ENCODE data around the gene ZNF471.

DNA sequence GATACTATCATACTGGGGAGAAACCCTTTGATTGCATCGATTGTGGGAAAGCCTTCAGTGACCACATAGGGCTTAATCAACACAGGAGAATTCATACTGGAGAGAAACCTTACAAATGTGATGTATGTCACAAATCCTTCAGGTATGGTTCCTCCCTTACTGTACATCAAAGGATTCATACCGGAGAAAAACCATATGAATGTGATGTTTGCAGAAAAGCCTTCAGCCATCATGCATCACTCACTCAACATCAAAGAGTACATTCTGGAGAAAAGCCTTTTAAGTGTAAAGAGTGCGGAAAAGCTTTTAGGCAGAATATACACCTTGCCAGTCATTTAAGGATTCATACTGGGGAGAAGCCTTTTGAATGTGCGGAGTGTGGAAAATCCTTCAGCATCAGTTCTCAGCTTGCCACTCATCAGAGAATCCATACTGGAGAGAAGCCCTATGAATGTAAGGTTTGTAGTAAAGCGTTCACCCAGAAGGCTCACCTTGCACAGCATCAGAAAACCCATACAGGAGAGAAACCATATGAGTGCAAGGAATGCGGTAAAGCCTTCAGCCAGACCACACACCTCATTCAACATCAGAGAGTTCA is 46.7 kb downstream of the ZNF471 start:
- TF ChIP-seq RAD21 (IDR thresholded peaks at IDR 0.05; ENCODE audit: low read depth) (no peak), EP300 (IDR thresholded peaks at IDR 0.05; ENCODE audit: borderline replicate concordance) (no peak)
- TF ChIP-seq, protein P1, sequence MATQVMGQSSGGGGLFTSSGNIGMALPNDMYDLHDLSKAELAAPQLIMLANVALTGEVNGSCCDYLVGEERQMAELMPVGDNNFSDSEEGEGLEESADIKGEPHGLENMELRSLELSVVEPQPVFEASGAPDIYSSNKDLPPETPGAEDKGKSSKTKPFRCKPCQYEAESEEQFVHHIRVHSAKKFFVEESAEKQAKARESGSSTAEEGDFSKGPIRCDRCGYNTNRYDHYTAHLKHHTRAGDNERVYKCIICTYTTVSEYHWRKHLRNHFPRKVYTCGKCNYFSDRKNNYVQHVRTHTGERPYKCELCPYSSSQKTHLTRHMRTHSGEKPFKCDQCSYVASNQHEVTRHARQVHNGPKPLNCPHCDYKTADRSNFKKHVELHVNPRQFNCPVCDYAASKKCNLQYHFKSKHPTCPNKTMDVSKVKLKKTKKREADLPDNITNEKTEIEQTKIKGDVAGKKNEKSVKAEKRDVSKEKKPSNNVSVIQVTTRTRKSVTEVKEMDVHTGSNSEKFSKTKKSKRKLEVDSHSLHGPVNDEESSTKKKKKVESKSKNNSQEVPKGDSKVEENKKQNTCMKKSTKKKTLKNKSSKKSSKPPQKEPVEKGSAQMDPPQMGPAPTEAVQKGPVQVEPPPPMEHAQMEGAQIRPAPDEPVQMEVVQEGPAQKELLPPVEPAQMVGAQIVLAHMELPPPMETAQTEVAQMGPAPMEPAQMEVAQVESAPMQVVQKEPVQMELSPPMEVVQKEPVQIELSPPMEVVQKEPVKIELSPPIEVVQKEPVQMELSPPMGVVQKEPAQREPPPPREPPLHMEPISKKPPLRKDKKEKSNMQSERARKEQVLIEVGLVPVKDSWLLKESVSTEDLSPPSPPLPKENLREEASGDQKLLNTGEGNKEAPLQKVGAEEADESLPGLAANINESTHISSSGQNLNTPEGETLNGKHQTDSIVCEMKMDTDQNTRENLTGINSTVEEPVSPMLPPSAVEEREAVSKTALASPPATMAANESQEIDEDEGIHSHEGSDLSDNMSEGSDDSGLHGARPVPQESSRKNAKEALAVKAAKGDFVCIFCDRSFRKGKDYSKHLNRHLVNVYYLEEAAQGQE (IDR thresholded peaks at IDR 0.05; ENCODE audit: low read depth) = no peak

All from Ishikawa (cell line).